HFFc6 (cell line): ENCODE measurements around the gene DIO1. TPM values are rescaled to one million over a fixed set of nuclear protein-coding genes. Genes with fewer than 3 reads are reported as not detected.

Source experiments
- DNase-seq: peaks from one replicate; pipeline ENCODE4 v3.0.0-alpha.2; 2018
- H3K27ac Mint-ChIP-seq: 2 replicates; pipeline ENCODE4 v1.8.0; 2020; ENCODE audit warnings: mild to moderate bottlenecking, mixed read lengths
- H3K27me3 Mint-ChIP-seq: 2 replicates; pipeline ENCODE4 v1.8.0; 2021; ENCODE audit warnings: mild to moderate bottlenecking, moderate library complexity, mixed read lengths; ENCODE audit not compliant: insufficient read depth
- H3K36me3 Mint-ChIP-seq: 2 replicates; pipeline ENCODE4 v1.8.0; 2021; ENCODE audit warnings: low read depth, mixed read lengths
- H3K4me1 Mint-ChIP-seq: 2 replicates; pipeline ENCODE4 v1.8.0; 2020; ENCODE audit warnings: low read depth, mixed read lengths
- H3K4me3 Mint-ChIP-seq: 2 replicates; pipeline ENCODE4 v1.8.0; 2020; ENCODE audit warnings: mild to moderate bottlenecking, moderate library complexity, mixed read lengths
- H3K9me3 Mint-ChIP-seq: 2 replicates; pipeline ENCODE4 v1.8.0; 2020; ENCODE audit warnings: mild to moderate bottlenecking, mixed read lengths
- total RNA-seq, 6 experiments: library from RNA; stranded (reverse); fragmentation: NEBNext Ultra II Directional; extraction: Animal tissue kit (Norgen Biotek cat#: 25700); gene quantifications; 2 replicates in 1 of 6; 3 replicates in 5 of 6; pipeline ENCODE4 v1.2.3, GENCODE V29; 2021
- TF ChIP-seq, protein P1 (sequence below): fragments of 200-600 bp; sonication (generic); IDR thresholded peaks from 2 replicates; pipeline ENCODE4 v1.5.0; 2021; ENCODE audit warnings: antibody characterized with exemption, mild to moderate bottlenecking

The DIO1 gene
- total RNA-seq, 6 experiments from 2014 or later: not detected

DNA sequence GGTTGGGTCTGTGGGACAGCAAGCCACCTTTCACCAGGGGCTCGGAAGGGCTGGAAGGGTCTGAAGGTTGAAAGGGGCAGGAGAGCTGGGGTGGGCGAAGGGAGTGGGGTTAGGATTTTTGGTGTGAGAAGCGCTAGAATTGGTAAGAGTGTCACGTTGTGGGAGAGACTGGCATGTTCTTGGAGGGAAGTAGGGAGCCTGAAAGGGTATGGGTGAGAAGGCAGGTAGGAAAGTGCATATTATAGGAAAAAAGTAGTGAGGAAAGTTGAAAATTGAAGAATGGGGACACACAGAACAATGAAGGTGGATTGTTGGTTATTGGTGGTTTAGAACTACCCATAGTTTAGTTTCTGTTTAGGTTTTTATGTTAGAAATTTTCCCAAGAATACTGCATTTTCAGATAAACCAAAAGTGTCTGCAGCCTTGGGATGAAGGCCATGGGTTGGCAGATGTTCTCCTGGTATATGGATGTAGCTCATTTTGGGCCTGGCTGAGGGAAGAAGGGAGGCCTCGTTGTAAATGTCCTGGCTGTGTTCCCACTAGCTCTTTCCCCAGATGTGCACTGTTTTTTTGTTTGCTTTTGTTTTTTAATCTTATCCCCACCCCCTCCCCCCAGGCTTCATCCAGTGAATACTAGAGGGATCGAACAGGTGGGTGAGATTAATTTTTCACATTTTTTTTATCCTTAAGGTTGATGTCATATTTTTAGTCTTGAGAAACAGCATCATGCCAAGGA lies 53.4 kb downstream of the DIO1 start:
- DNase-seq: no peak
- Mint-ChIP-seq H3K27me3 (no peaks in the 10 kb centered on the region; the same call in 1 of the 2 replicates), H3K9me3 (no peaks in the 10 kb centered on the region), H3K36me3 (peaks cover 16% of the 10 kb centered on the region), H3K27ac (peak overlapping the region; percentile 72), H3K4me1 (peaks cover 69% of the 10 kb centered on the region), H3K4me3 (peak overlapping the region; percentile 97)
- TF ChIP-seq, protein P1, sequence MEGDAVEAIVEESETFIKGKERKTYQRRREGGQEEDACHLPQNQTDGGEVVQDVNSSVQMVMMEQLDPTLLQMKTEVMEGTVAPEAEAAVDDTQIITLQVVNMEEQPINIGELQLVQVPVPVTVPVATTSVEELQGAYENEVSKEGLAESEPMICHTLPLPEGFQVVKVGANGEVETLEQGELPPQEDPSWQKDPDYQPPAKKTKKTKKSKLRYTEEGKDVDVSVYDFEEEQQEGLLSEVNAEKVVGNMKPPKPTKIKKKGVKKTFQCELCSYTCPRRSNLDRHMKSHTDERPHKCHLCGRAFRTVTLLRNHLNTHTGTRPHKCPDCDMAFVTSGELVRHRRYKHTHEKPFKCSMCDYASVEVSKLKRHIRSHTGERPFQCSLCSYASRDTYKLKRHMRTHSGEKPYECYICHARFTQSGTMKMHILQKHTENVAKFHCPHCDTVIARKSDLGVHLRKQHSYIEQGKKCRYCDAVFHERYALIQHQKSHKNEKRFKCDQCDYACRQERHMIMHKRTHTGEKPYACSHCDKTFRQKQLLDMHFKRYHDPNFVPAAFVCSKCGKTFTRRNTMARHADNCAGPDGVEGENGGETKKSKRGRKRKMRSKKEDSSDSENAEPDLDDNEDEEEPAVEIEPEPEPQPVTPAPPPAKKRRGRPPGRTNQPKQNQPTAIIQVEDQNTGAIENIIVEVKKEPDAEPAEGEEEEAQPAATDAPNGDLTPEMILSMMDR: no peak

DNA sequence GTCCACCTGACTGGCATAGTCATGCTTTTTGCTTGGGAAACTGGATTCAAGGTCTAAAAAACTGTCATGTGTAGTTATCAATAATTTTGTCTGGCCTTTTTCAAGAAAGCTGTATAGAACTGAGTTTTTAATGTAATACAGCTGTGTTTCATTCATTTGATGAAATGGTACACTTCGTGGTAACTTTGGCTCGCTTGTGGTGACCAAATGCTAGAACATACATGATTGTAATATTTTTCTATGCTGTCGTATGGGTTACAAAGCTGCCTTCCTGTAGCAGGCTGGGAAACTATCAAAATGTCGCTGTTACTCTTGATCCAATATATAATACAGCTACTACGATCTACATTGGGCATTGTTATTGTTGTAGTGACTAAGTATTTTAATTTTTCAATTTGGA lies 54.3 kb downstream of the DIO1 start:
- Mint-ChIP-seq H3K4me1 (peaks cover 60% of the 10 kb centered on the region), H3K27ac (peak overlapping the region; percentile 72; the same call in 1 of the 2 replicates), H3K9me3 (no peaks in the 10 kb centered on the region), H3K4me3 (peak overlapping the region; percentile 97), H3K27me3 (no peaks in the 10 kb centered on the region; the same call in 1 of the 2 replicates), H3K36me3 (peaks cover 20% of the 10 kb centered on the region)
- TF ChIP-seq, protein P1: no peak
- no peak for DNase-seq

DNA sequence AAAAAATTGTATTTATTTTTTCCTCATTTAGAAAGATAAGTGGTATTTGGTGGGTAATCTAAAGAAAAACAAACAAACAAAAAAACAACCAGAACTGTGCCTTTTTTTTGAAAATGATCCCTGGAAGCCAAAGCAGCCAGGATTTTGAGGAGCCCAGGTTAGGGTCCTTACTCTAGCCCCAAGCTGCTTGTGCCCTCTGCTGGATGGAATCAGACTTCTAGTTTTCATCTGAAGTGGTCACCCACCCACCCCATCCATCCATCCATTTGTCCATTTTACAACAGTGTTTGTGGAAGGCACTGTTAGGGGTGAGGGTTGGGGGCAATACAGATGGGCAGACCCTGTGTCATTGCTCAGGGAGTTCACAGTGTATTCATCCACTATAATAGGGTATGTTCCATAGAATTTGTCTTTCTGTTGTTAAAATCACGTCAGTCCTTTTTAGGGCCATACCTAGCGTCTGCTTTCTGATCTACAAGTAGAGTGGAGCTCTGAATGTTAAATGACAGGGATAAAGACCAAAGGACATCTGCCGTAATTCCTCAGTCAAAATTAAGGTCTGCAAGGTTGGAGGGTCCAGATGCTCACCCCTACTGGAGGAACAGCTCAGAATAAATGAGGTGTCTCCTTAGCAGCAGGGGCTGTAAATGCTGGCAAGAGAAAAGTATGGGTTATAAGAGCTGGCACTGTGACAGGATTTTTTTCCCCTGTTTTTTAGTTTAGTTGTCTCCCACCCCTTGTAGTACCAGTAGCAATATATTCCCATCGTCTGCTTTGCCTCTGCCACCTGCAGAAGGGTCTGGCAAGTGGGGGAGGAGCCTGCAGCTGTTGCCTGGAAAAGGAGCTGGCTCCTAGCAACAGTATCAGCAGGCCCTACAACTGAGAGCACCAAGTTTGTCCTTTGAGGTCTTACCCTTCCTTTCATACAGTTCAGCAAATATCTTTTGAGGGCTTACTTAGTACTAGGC lies 55.3 kb downstream of the DIO1 start:
- H3K27ac Mint-ChIP-seq: peak overlapping the region; percentile 65
- DNase-seq: no peak
- TF ChIP-seq, protein P1: peak; percentile 82

GRCh38 chr1:53951697-53952096 lies 57.7 kb downstream of the DIO1 start:
- H3K27me3 Mint-ChIP-seq: no peaks in the 10 kb centered on the region; the same call in 1 of the 2 replicates
- DNase-seq: no peak
- peaks cover 55% of the 10 kb centered on the region for H3K4me1 Mint-ChIP-seq
- no peak overlapping the region for H3K4me3 Mint-ChIP-seq
- no peak overlapping the region for H3K27ac Mint-ChIP-seq
- H3K9me3 Mint-ChIP-seq: no peaks in the 10 kb centered on the region
- peaks cover 18% of the 10 kb centered on the region for H3K36me3 Mint-ChIP-seq
- TF ChIP-seq, protein P1: no peak

More for the DNA sequence above, 55.3 kb downstream of the DIO1 start:
- Mint-ChIP-seq H3K4me3 (no peak overlapping the region), H3K4me1 (peaks cover 52% of the 10 kb centered on the region), H3K9me3 (no peaks in the 10 kb centered on the region), H3K27me3 (no peaks in the 10 kb centered on the region; the same call in 1 of the 2 replicates), H3K36me3 (peaks cover 20% of the 10 kb centered on the region)

DNA sequence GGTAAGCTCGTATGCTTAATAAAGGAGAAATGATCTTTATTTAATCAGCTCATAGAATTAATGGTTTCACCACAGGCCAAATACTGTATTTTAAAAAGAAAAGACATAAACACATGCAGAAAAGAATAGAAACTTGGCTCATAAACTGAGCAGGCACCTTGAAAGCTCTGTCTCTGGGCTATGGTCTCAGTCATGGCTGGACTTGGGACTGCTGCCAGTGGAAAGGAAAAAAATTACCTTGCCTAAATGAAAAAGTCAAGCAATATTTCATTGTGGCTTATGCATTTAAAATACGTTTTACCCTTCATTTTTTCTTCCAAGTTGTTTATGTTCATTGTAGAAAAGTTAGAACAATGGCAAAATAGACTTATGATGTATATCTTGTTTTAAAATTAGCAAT lies 60.1 kb downstream of the DIO1 start:
- Mint-ChIP-seq H3K27ac (no peak overlapping the region), H3K9me3 (no peaks in the 10 kb centered on the region), H3K4me1 (peaks cover 49% of the 10 kb centered on the region), H3K4me3 (no peak overlapping the region), H3K36me3 (peaks cover 23% of the 10 kb centered on the region), H3K27me3 (no peaks in the 10 kb centered on the region)
- TF ChIP-seq, protein P1: no peak
- no peak for DNase-seq
